Mesenchymal stem cell (in vitro differentiated cells and primary cell): ENCODE data around the gene APLF.
A peak's percentile ranks its signal among the peaks of the same experiment; 100 is the strongest.

Source experiments
- DNase-seq: peaks from one replicate; pipeline ENCODE4 v3.0.0-alpha.2; 2013
- H2AFZ ChIP-seq: one replicate; pipeline ENCODE4 v1.6.1; 2013; ENCODE audit warnings: low read depth, mild to moderate bottlenecking, control low read depth, inconsistent platforms, low read length, moderate library complexity
- H2AK5ac ChIP-seq: 2 replicates; pipeline ENCODE4 v1.6.1; 2013; ENCODE audit warnings: low read length, moderate library complexity, mild to moderate bottlenecking, inconsistent platforms; ENCODE audit not compliant: severe bottlenecking
- H2BK120ac ChIP-seq: one replicate; pipeline ENCODE4 v1.6.1; 2013; ENCODE audit warnings: low read depth, mild to moderate bottlenecking, inconsistent platforms, low read length, moderate library complexity
- H2BK12ac ChIP-seq, 2 experiments: one replicate each; pipeline ENCODE4 v1.6.1; 2013; ENCODE audit warnings: inconsistent platforms in 2 of 2, low read length in 2 of 2, mild to moderate bottlenecking in 2 of 2, moderate library complexity in 2 of 2, control low read depth in 1 of 2
- H2BK15ac ChIP-seq: one replicate; pipeline ENCODE4 v1.6.1; 2013; ENCODE audit warnings: mild to moderate bottlenecking, low read depth, inconsistent platforms; ENCODE audit not compliant: poor library complexity, severe bottlenecking
- H2BK5ac ChIP-seq: 2 replicates; pipeline ENCODE4 v1.6.1; 2013; ENCODE audit warnings: low read depth, mild to moderate bottlenecking, low read length, control low read depth, inconsistent platforms; ENCODE audit not compliant: poor library complexity, severe bottlenecking
- H3K14ac ChIP-seq, 2 experiments: one replicate each; pipeline ENCODE4 v1.6.1; 2013; ENCODE audit warnings: inconsistent platforms in 2 of 2, low read length in 2 of 2, control low read depth in 1 of 2, mild to moderate bottlenecking in 1 of 2, moderate library complexity in 1 of 2
- H3K18ac ChIP-seq, 2 experiments: one replicate each; pipeline ENCODE4 v1.6.1; 2013; ENCODE audit warnings: inconsistent platforms in 2 of 2, low read length in 2 of 2, control low read depth in 1 of 2, low read depth in 1 of 2, mild to moderate bottlenecking in 1 of 2
- H3K23ac ChIP-seq, 2 experiments: one replicate each; pipeline ENCODE4 v1.6.1; 2013; ENCODE audit warnings: inconsistent platforms in 2 of 2, low read length in 2 of 2, mild to moderate bottlenecking in 2 of 2, moderate library complexity in 2 of 2, control low read depth in 1 of 2
- H3K27ac ChIP-seq: 2 replicates; pipeline ENCODE4 v1.5.1; 2013; ENCODE audit warnings: mild to moderate bottlenecking, moderate library complexity, low read length, control low read depth, inconsistent platforms; ENCODE audit not compliant: poor library complexity, severe bottlenecking
- H3K27me3 ChIP-seq, 2 experiments: 2 replicates each; pipeline versions ENCODE4 v1.6.1 to v1.7.0; 2013; ENCODE audit warnings: low read length in 2 of 2, mild to moderate bottlenecking in 2 of 2, moderate library complexity in 2 of 2, control low read depth in 1 of 2, inconsistent platforms in 1 of 2; ENCODE audit not compliant: control insufficient read depth in 1 of 2, insufficient read depth in 1 of 2
- H3K36me3 ChIP-seq, 2 experiments: 2 replicates each; pipeline versions ENCODE4 v1.6.1 to v1.7.0; 2013; ENCODE audit warnings: low read length in 2 of 2, control low read depth in 1 of 2, inconsistent platforms in 1 of 2, low read depth in 1 of 2, mild to moderate bottlenecking in 1 of 2; ENCODE audit not compliant: insufficient read depth in 2 of 2, control insufficient read depth in 1 of 2
- H3K4ac ChIP-seq, 2 experiments: one replicate each; pipeline ENCODE4 v1.6.1; 2013; ENCODE audit warnings: inconsistent platforms in 2 of 2, low read length in 2 of 2, mild to moderate bottlenecking in 2 of 2, moderate library complexity in 2 of 2, control low read depth in 1 of 2, low read depth in 1 of 2
- H3K4me1 ChIP-seq: 2 replicates; pipeline ENCODE4 v1.6.1; 2013; ENCODE audit warnings: low read depth, low read length, control low read depth; ENCODE audit not compliant: control insufficient read depth, insufficient read depth
- H3K4me2 ChIP-seq: 2 replicates; pipeline ENCODE4 v1.6.1; 2013; ENCODE audit warnings: low read length, mild to moderate bottlenecking, inconsistent platforms; ENCODE audit not compliant: poor library complexity, severe bottlenecking
- H3K4me3 ChIP-seq, 2 experiments: 2 replicates each; pipeline versions ENCODE4 v1.5.1 to v1.7.0; 2013; ENCODE audit warnings: low read length in 2 of 2, mild to moderate bottlenecking in 2 of 2, control low read depth in 1 of 2, low read depth in 1 of 2; ENCODE audit not compliant: insufficient read depth in 1 of 2
- H3K79me1 ChIP-seq: replicated peaks from 2 replicates; pipeline ENCODE4 v1.6.1; 2013; ENCODE audit warnings: mild to moderate bottlenecking, control low read depth, low read length, inconsistent platforms; ENCODE audit not compliant: poor library complexity, severe bottlenecking
- H3K9ac ChIP-seq: 2 replicates; pipeline ENCODE4 v1.7.0; 2013; ENCODE audit warnings: mild to moderate bottlenecking, low read length, moderate library complexity
- H3K9me3 ChIP-seq: 2 replicates; pipeline ENCODE4 v1.7.0; 2013; ENCODE audit warnings: mild to moderate bottlenecking, low read length; ENCODE audit not compliant: control insufficient read depth
- H4K8ac ChIP-seq: one replicate; pipeline ENCODE4 v1.6.1; 2013; ENCODE audit warnings: inconsistent platforms, mild to moderate bottlenecking, low read length, moderate library complexity
- H4K91ac ChIP-seq: one replicate; pipeline ENCODE4 v1.6.1; 2013; ENCODE audit warnings: mild to moderate bottlenecking, low read length, inconsistent platforms
- WGBS: methylation state at CpG from one replicate; pipeline ENCODE4 v1.1.7; 2013; ENCODE audit warnings: mixed read lengths; 5-methylcytosine and 5-hydroxymethylcytosine counted together

The APLF gene

DNA sequence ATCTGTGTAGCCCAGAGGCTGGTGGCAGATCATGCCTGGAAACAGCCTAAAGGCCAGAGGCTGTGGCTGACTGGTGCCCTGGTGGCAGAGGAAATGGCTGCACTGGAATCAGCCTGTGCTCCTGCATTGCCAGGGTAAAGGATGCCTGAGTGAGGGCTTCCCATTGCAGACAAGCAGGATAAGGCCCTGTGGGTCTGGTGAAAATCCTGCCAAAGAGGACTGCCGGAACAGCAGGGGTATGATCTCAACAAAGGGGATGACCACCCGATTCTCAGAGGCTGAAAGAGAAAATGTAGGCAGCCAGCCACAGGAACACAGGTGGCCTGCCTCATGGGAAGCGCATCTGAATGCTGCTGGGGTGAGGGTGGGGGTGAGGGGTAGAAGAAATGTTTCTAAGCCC lies 48.5 kb upstream of the APLF start:
- Histone ChIP-seq H2AFZ (no peak overlapping the region), H2BK5ac (no peak overlapping the region), H3K14ac (no peak overlapping the region), H4K91ac (peak overlapping the region; percentile 67), H3K4me1 (no peaks in the 10 kb centered on the region), H3K27me3 (peaks cover 14 to 23% of the 10 kb centered on the region in 2 experiments), H3K36me3 (no peaks in the 10 kb centered on the region), H3K18ac (no peak overlapping the region), H3K9ac (no peak overlapping the region), H2BK12ac (no peak overlapping the region), H2BK120ac (no peak overlapping the region), H3K4ac (no peak overlapping the region), H4K8ac (no peak overlapping the region), H3K9me3 (no peaks in the 10 kb centered on the region), H3K4me2 (no peak overlapping the region), H3K4me3 (no peak overlapping the region), H3K23ac (no peak overlapping the region), H2AK5ac (no peak overlapping the region), H2BK15ac (peak overlapping the region; percentile 62), H3K79me1 (no peaks in the 10 kb centered on the region), H3K27ac (no peak overlapping the region)
- DNase-seq, result no peak
- 69% methylated on average over 3 of the region's 3 CpGs for WGBS

DNA sequence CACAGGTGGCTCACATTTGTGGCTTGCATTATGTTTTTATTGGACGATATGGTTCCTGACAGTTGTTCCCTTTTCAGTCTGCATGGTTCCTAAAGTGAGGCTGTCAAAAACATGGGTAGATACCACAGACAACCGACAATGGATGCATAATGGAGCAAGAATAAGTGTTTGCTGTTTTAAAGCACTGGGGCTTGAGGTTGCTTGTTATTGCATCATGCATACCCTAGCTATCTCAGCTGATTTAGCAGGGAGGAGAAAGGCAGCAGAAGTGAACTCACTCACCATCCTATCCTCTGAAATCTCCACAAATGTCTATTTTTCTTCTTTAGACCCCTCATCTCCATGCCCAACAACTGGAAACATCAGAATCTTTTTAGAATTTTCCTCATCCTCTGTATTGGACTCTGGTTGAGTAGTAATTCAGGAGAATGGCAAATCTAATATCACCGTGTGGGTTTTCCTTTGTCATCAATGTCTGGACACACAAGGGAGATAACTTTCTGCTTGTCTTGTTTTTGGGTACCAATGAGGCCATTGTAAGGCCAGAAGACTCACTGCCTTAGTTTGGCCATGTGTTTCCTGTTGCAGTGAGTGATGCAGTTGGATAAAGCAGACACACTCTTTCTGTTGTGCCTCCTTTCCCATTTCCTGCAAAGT lies 47.0 kb upstream of the APLF start:
- H3K27ac ChIP-seq, result no peak overlapping the region
- H2BK12ac ChIP-seq, result no peak overlapping the region
- H2BK5ac ChIP-seq, result no peak overlapping the region
- no peaks in the 10 kb centered on the region for H3K36me3 ChIP-seq
- 78% methylated on average over 3 of the region's 3 CpGs for WGBS
- no peak for DNase-seq
- no peaks in the 10 kb centered on the region for H3K79me1 ChIP-seq
- H2AFZ ChIP-seq, result no peak overlapping the region
- no peak overlapping the region for H2AK5ac ChIP-seq
- no peak overlapping the region for H3K4me3 ChIP-seq
- H3K4ac ChIP-seq, result no peak overlapping the region
- no peak overlapping the region for H3K4me2 ChIP-seq
- H3K27me3 ChIP-seq, result peaks cover 20 to 23% of the 10 kb centered on the region in 2 experiments
- H3K4me1 ChIP-seq, result no peaks in the 10 kb centered on the region
- H3K18ac ChIP-seq, result no peak overlapping the region
- H2BK120ac ChIP-seq, result no peak overlapping the region
- H3K23ac ChIP-seq, result no peak overlapping the region
- H3K9me3 ChIP-seq, result no peaks in the 10 kb centered on the region
- no peak overlapping the region for H4K8ac ChIP-seq
- H3K14ac ChIP-seq, result no peak overlapping the region
- H3K9ac ChIP-seq, result no peak overlapping the region
- H4K91ac ChIP-seq, result no peak overlapping the region
- no peak overlapping the region for H2BK15ac ChIP-seq

DNA sequence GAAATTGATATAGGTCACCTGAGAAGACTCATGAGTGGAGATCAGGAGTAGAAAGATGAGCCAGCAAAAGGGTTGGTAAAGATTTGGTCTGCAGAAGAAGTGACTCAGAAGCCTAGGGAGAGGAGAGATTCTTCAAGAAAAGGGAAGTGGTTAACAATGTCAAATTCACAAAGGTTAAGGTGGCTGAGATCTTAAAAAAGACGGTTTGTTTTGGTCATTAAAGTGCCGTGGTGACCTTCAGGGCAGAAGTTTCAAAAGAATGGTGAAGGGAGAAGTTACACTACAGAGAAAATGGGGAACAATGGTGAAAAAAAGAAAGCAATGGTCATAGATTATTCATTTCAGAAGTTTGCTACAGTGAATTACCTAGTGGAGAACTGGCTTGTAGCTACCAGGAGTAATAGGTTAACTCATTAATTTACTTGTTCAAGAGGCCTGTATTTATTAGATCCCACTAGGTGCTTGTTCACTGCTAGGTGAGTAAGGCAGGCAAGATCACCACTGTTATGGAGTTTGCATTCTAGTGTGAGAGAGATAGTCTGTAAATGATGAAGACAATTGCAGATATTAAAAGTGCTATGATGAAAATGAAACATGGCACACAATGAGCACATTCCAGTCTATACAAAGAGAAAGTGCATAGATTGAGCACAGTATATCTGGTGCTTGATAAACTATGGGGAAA lies 43.3 kb upstream of the APLF start:
- Histone ChIP-seq H3K27ac (no peak overlapping the region), H4K91ac (no peak overlapping the region), H3K4me3 (no peak overlapping the region), H3K23ac (no peak overlapping the region), H3K9ac (no peak overlapping the region), H4K8ac (no peak overlapping the region), H2AK5ac (no peak overlapping the region), H3K4me1 (no peaks in the 10 kb centered on the region), H3K18ac (no peak overlapping the region), H3K36me3 (no peaks in the 10 kb centered on the region), H3K9me3 (no peaks in the 10 kb centered on the region), H3K4me2 (no peak overlapping the region), H2BK5ac (no peak overlapping the region), H2BK120ac (no peak overlapping the region), H3K79me1 (no peaks in the 10 kb centered on the region), H2AFZ (no peak overlapping the region), H3K27me3 (peaks cover 15 to 16% of the 10 kb centered on the region in 2 experiments), H3K4ac (no peak overlapping the region), H2BK12ac (no peak overlapping the region), H3K14ac (no peak overlapping the region), H2BK15ac (no peak overlapping the region)
- 66% methylated on average over 2 of the region's 2 CpGs for WGBS
- no peak for DNase-seq

DNA sequence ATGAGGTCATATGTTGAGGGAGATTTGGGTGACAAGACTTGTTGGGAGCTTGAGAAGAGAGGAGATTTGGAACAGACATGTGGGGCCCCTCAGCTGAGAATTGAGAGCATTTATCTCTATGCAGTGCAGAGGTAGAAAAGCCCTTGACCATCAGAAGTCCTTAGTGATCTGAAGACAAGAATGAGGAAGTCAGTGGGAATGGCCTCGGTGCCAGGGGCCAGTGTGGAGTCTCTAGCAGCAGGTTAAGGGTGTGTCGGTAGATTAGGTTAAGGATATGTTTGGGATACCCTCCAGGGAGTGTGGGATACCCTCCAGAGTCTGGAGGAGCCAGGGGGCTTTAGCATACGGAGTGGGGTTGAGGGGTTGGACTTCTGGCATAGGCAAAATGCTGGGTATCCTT lies 41.9 kb upstream of the APLF start:
- Histone ChIP-seq H3K18ac (no peak overlapping the region), H2AFZ (no peak overlapping the region), H3K36me3 (no peaks in the 10 kb centered on the region), H3K9ac (no peak overlapping the region), H3K14ac (no peak overlapping the region), H3K4ac (no peak overlapping the region), H2BK5ac (no peak overlapping the region), H2BK15ac (no peak overlapping the region), H3K4me2 (no peak overlapping the region), H3K9me3 (no peaks in the 10 kb centered on the region), H3K27ac (no peak overlapping the region), H3K27me3 (peaks cover 14% of the 10 kb centered on the region in 2 experiments), H3K79me1 (no peaks in the 10 kb centered on the region), H4K91ac (no peak overlapping the region), H2AK5ac (no peak overlapping the region), H2BK120ac (no peak overlapping the region), H3K4me3 (no peak overlapping the region), H3K23ac (no peak overlapping the region), H2BK12ac (no peak overlapping the region), H4K8ac (no peak overlapping the region), H3K4me1 (no peaks in the 10 kb centered on the region)
- no peak for DNase-seq
- 84% methylated on average over 3 of the region's 3 CpGs for WGBS
